GM19043 (cell line): ENCODE measurements around the gene MCTP2.

Source experiments
- ATAC-seq: cut with Tn5 transposase; IDR thresholded peaks from one replicate; pipeline ENCODE4 v1.9.1; 2021; ENCODE audit warnings: low read depth; ENCODE audit not compliant: unreplicated experiment

MCTP2 gene

DNA sequence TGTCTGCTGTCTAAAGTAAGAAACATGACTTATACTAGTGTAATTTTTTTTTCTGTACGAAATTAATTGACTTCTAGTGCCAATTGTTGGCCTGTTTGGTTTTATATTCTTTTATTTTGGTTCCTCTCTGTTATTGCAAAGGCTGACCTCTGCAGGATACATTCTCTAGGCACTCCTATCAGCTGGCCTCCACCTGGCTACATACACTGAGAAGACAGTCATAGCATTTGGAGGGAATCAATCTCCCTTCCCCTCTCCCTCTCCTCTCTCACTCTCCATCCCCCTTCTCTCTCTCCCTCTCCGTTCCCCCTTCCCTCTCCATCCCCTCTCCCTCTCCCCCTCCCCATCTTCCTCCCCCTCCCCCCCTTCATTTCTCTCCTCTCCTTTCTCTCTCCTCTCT is 116.7 kb downstream of the MCTP2 start:
- no peak for ATAC-seq

DNA sequence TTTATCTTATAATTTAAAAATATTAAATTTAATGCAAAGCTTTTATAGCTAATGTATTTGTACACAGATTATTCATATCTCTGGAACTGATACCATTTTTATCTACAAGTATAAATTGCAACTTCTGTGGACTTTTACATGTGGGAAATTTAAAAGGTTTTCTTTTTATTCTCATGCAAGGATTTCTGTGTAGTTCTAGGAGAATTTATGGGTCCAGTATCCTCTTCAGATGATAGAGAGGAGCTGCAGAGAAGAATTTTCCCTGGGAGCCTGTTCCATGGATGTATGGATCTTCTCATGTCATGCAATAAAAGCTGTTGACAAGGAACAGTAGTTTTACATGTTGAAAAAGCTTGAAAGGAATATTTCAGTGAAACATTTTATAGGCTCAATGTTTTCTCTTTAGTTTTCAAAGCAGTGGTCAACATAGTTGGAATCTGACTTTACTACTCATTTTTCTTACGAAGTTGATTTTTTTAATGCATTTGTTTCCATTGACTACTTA is 119.7 kb downstream of the MCTP2 start:
- ATAC-seq: no peak

DNA sequence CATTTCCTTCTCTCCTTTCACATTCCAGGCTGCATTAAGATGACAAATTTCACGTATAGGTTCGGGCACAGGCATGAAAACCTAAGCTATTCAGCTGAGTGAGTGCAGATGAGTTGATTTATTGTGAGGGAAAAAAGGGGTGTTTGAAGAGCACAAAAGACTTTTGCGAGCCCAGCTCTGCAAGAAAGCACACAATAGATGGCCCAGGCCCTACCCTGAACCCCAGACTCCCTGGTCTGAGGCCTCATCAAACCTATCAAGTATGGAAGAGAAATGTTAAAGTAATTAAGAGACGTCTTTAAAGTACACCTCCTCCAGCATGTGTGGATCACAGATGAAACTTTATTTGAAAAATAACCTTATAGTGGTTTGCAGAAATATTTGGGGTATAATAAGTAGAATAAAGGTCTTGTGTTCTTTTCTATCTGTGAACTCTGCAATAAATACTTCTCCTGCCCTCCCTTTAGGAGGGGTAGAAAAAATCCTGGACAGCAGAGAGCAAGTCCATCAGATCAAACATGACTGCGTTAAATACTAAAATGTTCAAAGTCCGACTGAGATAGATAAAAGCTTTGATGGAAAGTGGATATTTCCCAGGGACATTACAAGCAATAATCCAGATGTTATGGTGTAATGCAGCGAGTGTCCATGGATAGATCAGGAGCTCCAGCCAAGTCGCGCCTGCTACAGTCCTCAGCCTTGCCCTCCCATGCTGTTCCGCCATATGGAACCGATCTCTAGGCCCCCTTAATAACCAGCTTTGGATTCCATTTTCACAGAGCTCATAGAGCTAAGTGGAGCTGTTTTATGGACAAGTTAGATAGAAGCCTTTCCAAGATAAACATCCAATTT is 121.5 kb downstream of the MCTP2 start:
- no peak for ATAC-seq

DNA sequence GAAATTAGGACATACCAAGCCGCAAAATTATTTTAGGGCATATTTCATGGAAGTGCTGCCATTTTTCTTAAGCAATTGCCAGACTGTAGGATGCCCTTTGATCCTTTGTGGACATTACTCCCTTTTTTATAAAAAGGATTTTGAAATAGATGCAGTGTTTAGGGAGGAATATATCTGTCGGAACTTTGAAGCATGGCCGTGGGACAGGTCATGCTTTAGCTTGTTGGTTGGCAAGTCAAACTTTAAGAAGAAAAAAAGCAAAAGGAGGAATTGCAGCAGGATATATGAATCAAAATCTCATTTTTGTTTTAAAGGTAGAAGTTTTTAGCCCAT is 122.1 kb downstream of the MCTP2 start:
- ATAC-seq: no peak

DNA sequence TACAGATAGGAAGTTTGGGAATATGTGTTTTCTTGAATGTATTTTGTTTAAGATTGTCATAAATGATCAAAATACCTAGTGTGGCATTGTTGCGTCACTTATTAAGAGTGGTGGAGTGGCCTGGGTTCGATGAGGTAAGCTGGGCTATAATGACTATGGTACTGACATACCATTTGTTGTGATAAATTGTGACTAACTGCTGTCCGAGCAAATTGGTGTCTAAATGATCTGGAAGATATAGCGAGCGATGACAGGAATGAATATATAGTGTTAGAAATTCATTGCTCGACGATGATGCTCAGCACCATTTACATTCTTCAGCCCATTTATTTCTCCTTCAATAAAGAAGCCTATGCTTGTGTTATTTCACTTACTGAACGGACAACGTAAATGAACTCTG is 123.3 kb downstream of the MCTP2 start:
- ATAC-seq: no peak

DNA sequence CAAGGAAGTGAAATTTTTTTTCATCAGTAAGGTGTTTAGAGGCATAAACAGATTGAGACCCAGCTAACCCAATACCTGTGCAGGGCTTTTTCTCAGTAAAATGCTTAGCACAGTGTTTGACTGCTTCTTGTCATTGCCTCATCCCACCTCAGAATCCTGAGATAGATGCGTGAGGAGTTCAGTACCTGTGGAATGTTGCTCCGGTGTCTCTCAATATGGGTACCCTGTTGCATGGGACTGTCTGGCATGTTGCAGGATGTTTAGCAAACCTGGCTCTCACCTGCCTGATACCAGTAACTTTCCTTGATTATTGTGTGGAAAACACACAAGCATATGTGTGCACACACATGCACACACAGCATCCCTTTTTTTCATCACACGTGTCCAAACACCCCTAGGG is 128.4 kb downstream of the MCTP2 start:
- no peak for ATAC-seq

DNA sequence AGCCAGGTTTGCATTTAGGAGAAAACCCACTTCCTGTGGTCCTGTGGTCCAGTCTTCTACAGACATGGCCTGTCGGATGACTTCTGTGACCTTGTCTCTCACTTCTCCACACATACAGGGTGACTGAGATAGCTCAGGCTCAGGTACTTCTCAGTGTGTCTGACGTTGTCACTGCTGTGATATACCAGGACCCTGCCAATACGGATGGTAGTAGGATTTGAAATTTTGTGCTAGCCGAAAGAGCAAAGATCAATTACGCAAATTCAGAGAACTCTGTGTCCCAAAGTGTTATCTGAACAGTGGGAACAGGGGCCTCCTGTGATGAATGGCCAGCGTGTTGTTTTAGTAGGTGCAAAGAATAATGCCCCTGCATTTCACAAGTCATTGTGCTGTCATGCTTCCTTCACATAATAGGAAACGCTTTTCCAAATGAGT is 128.9 kb downstream of the MCTP2 start:
- ATAC-seq: no peak

DNA sequence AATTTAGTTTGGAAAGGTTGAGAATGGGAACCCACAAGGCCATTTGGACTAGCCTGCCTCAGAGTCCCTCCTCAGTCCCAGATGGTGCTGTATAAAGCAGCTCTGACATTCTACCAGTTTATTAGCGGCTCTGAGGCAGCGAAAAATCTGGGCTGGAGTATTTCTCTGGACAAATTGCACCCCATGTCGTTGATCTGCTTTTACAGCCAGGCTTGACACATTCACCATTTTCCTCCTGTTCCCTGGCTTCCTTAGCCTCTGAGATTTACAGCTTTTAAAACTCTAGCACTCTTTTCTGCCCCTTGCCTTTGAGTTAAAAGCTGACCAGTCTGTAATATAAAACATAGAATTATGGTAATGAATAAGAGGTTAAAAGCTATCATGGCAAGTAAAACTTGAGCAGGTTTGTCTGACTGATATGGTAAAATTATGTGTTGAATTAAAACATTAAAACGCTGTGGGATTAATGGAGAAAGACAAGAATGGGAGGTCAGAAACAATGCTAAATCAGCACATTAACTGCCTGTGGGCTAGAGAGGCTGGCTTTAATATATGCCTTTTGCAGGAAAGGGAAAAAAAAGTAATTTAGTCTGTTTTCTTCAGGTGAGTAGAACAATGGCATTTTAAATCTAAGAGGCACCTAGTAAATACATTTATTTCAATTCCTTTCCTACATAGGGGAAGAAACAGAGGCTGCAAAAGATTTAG is 131.2 kb downstream of the MCTP2 start:
- no peak for ATAC-seq

DNA sequence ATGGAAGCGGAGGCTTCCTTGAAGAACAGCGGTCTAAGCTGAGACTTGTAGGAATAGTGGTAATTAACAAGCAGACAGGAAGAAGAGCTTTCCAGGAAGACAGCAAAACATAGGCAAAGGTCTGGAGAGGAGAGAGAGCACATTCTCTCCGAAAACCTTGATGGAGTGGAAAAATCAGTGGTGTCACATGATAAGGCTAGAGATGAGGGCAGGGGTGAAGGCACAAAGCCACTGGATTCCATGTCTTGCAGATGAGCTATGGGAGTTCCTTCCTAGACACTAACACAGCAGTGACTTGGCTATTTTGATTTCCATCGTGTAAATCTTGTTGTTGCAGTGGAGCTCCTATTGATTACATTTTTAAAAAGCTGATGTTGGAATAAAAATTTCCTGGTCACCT is 132.0 kb downstream of the MCTP2 start:
- ATAC-seq: no peak

DNA sequence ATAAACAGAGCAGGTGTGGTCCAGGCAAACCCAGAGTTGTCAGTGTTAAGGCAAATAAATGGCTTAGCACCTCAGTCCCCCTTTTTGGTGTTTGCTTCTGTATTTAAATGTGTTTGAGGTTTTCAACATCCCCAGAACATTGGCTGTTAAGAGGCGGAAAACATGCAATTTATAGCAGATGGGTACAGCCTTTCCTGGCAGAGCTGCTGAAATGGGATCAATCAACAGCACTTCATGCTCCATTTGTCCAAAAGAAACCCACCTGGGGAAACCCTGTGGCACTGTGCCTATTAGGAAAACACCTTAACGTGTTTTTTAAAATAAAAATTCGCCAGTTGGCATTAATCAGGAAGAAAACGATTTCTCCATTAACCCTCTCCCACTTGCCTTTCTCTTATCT is 135.4 kb downstream of the MCTP2 start:
- ATAC-seq: no peak

DNA sequence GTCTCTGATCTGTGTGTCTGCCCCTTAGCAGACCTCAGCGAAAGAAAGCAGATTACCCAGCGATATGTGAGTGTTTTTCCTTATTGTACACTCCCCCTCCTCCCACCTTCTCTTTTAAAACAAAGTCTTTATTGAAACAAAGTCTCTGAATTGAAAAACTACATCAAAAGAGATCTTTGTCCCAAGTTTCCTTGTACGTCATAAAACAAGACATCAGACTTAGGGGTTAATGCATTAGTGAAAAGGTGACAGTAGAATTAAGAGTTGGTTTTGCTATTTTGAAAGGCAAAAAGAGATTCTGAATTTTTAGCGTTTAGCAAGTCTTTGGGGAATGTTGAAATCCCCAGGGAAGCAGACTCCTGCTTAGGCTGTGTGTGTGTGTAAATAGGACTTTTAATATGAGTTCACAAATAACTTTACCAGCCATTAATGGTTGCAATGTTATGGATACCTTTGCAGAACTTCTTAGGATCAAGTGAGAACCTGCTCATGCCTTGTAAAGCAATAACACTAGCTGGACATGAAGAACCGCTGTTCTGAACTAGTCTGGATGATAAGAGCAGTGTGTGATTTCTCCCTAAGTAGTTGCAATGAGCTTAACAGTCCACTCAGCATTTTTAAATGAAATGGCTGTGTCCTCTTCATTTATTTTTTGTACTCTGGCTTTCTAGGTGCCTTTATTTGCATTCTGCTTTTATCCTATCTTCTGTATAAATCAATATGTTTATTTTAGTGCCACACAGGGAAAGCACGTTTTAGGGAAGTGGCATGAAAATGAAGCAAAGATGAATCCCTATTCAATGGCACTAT is 136.6 kb downstream of the MCTP2 start:
- no peak for ATAC-seq

DNA sequence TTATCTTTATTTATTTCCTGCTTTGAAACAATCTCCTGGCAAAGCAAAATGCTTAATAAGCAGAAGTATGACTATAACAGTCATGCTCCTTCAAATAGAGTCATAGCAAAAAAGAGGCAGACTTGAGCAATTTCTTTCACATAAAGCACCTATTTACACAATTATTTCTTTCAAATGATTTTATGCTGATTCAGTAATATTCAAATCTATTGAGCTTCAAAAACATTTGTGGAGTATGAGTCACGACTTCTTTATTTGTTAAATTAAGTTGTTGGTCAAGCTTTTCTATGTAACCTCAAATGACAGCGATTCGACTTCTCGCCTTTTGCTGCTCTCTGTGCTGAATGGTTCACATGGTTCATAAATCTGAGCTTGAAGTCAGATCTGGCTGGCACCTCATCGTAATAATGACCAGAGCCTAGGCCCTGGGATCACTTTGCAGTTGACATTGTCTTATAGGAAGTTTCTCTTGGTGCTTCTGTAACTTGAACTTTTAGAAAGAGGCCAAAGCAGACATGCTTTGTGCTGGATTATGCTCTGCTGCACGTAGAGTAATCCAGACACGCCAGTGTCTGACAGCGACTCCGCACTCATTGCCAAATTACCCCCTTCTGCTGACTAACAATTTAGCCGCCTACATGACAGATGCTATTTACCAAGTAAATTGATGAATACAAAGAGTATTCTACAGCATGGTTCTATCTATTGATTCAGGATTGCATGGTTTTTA is 139.0 kb downstream of the MCTP2 start:
- ATAC-seq: no peak

DNA sequence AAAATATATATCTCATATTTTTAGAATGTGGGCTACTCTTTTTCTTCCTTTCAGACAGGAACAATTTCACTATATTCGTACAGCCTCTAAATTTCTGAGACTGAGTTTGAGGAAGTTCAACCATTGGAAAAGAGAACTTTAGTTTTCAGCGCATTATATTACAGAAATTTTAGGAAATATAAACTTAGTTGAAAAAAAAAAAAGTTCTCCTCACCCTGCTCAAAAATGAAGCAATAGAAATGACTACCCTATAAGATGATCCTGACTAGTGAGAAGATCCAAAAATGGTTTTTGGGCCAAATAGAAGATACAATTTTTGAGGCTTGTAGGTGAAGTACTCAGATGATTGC is 139.6 kb downstream of the MCTP2 start:
- ATAC-seq: no peak

DNA sequence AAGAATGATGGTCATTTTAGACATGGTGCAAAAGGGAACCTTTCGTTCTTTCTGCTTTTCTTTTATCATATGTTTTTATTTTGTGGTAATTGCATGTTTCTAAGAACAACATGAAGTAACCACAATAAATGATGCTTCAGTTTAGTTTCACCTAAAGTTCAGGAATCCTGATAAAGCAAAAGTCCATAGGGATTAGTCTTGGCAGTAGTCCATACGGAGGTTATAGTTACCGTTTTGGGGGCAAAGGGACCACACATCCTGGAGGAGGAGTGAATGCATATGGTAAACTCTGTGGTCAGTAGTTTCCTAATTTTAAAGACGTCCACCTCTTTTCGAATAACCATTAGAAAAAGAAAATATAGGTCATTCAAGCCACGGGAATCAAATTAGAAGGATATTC is 141.5 kb downstream of the MCTP2 start:
- ATAC-seq: no peak

DNA sequence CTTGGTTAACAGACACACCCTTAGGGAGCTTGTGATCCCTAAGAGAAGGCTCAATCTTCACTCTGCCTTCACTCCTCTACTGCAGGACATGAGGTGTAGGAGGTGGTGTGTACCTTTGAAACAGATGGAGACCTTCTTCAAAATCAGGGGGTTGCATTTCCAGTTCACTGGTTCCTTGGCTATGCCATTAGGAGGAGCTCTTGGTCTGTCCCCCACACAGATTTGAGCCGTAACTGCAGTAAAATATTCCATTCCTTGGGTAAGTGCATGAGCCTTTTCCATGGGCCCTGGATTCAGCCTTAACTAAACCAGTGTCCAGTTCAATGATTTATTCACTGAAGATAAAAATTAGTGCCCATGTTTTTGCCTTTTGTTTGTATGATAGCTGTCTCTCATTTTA is 144.6 kb downstream of the MCTP2 start:
- no peak for ATAC-seq

DNA sequence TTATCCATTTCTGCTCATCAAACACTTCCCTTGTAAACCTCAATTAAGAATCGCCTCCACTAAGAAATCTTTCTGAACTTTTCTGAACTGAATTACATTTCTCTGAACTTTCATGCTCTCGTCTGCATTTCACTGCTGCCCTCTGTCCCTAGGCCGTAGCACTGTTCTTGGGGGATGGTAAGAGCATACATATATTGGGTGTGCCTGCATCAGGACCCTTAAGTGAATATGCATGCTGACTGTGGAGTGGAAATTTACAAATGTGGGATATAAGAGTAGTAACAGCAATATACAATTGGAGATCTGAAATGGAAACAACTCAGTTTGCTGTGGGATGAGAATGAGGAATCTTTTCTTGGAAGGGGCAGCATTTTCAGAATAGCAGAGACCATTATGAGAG is 148.6 kb downstream of the MCTP2 start:
- no peak for ATAC-seq

DNA sequence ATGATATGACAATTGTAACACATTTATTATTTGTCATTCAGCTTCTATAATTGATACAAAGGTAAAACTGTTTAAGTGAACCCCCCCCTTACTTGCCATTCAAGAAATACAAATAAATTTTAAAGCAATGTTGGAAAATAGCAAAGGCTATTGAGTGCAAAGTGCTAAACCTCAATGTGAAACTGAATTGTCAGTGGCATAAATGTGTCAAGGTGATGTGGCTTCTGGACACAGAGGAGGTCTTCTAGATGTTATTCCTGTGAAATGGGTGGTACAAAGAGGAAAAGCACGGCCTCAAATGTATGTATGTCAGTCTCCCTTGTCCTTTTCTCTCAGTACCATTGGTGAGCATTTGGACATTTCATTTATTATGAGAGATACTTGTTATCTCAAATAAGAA is 149.4 kb downstream of the MCTP2 start:
- no peak for ATAC-seq

DNA sequence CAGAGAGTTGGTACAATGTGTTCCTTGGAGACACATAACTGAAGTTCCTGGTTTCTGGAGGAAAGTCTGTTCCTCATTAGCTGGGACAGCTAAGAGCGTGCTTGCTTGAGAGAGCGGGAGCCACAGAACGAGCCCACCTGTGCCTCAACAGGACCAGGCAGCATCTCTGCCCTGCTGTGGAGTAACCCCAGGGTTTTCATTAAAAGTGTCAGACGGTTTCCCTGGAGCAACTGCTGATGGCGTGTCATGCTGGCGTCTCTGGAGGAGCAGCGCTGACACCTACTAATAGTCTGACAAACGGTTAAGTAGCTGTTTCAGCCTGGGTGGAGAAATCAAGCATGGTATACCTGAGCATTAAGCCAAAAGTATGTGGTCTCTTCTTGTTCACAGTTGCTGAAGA is 150.0 kb downstream of the MCTP2 start:
- no peak for ATAC-seq

DNA sequence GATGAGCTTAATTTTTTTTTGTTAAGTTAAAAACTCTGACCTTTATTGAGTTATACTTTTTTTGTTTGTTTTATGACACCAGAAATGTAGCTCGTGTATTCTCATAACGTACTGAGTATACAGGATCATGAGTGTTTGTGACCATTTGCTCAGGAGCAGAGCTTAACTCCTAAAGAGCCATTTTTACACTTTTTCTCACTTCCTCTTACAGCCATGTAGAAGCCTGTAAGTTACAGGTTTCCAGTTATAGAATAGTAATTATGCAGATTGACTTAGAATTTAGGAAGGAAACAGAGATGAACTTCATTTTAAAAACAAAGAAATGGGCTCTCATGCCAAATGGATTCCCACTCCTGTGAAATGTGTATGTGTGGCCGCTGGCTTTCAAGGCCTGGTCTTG is 151.7 kb downstream of the MCTP2 start:
- ATAC-seq: no peak

DNA sequence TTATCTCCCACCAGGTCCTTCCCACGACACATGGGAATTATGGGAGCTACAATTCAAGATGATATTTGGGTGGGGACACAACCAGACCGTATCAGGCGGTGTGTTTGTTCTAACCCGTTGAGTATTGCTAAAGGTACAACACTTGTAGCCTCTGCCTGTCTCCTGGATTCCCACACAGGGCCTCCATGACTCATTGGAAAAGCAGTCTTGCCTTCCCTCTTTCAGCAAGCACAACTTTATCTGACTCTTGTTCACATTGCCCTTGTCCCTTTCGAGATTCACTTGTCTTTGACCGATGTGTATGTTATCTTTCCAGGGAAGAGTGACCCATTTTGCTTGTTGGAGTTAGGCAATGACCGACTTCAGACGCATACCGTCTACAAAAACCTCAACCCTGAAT is 152.3 kb downstream of the MCTP2 start:
- ATAC-seq: no peak

DNA sequence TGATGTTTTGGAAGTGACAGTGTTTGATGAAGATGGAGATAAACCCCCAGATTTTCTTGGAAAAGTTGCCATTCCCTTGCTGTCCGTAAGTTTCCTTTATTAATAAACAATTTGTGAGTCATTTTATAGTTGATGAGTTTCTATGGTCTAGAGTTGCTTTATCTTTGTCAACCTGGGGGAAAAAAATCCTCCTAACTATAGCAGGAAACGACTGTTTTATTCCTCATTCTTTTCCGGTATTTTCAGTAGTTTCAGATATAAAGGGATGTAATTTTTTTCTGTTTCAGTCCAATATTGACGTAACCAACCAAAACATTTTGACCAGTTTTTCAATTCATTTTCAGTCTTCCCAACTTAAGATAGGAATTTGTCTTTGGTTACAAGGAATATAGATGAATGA is 154.1 kb downstream of the MCTP2 start:
- ATAC-seq: no peak
